Panc1 (cell line): Measurements from ENCODE around the gene SKOR1. TPM values are rescaled to one million over a fixed set of nuclear protein-coding genes. Genes with fewer than 3 reads are reported as not detected.

Source experiments
- ATAC-seq: fragments of 200-7000 bp; cut with Tn5 transposase; 2 replicates; pipeline ENCODE4 v1.9.1; 2020; ENCODE audit warnings: mild to moderate bottlenecking, moderate library complexity
- BruUV-seq: library from RNA; stranded (reverse); fragments of 400-500 nt; replicated peaks from 2 replicates; lab custom pipeline; 2021; lab: Mats Ljungman, UMichigan
- CTCF ChIA-PET: fragments of 300-600 bp; sonication (Branson Sonifier 250); formaldehyde crosslinking; loops from one replicate; lab custom pipeline; 2022; ENCODE audit warnings: antibody characterized with exemption; lab: Charles Lee
- POLR2A ChIA-PET: fragments of 300-600 bp; sonication (Branson Sonifier 250); formaldehyde crosslinking; loops from one replicate; lab custom pipeline; 2022; ENCODE audit warnings: antibody characterized with exemption; lab: Charles Lee
- DNase-seq: peaks from one replicate; pipeline ENCODE4 v3.0.0-alpha.2; 2010; ENCODE audit warnings: low read depth, low spot score
- H3K27ac ChIP-seq: 2 replicates; pipeline ENCODE4 v1.5.1; 2011; ENCODE audit warnings: mild to moderate bottlenecking, low read length, inconsistent platforms
- H3K27me3 ChIP-seq: fragments of 200-500 bp; sonication (Bioruptor generic); 2 replicates; pipeline ENCODE4 v1.6.0; 2014; ENCODE audit warnings: low read length, inconsistent platforms; ENCODE audit not compliant: control insufficient read depth, insufficient read depth
- H3K36me3 ChIP-seq: fragments of 200-500 bp; sonication (Bioruptor generic); 2 replicates; pipeline ENCODE4 v1.5.1; 2014; ENCODE audit warnings: inconsistent platforms, mild to moderate bottlenecking, low read length, moderate library complexity; ENCODE audit not compliant: control insufficient read depth, insufficient read depth
- H3K4me1 ChIP-seq: 2 replicates; pipeline ENCODE4 v1.5.1; 2011; ENCODE audit warnings: inconsistent platforms, mild to moderate bottlenecking, low read length, moderate library complexity; ENCODE audit not compliant: control insufficient read depth, insufficient read depth
- H3K4me3 ChIP-seq, 2 experiments: 2 replicates each; pipeline ENCODE4 v1.5.1; 2011 to 2012; ENCODE audit warnings: low read depth in 2 of 2, low read length in 2 of 2, mild to moderate bottlenecking in 2 of 2, inconsistent platforms in 1 of 2, moderate library complexity in 1 of 2
- H3K9me3 ChIP-seq: fragments of 200-500 bp; sonication (Bioruptor generic); 2 replicates; pipeline ENCODE4 v1.5.1; 2014; ENCODE audit warnings: low read depth, mild to moderate bottlenecking, inconsistent platforms, low read length, moderate library complexity; ENCODE audit not compliant: control insufficient read depth, insufficient read depth
- CTCF ChIP-seq: fragments of 450-650 bp; IDR thresholded peaks from 2 replicates; pipeline ENCODE4 v1.5.1; 2017; ENCODE audit warnings: mild to moderate bottlenecking
- POLR2AphosphoS5 ChIP-seq: IDR thresholded peaks from 2 replicates; pipeline ENCODE4 v1.6.1; 2012; ENCODE audit warnings: mild to moderate bottlenecking, low read depth, low read length, moderate library complexity
- REST ChIP-seq, 2 experiments: IDR thresholded peaks; 2 replicates each; pipeline ENCODE4 v1.6.1; 2011 to 2012; ENCODE audit warnings: low read depth in 2 of 2, control low read depth in 1 of 2, low read length in 1 of 2, mild to moderate bottlenecking in 1 of 2, moderate library complexity in 1 of 2; ENCODE audit not compliant: insufficient read depth in 1 of 2
- SIN3A ChIP-seq: IDR thresholded peaks from 2 replicates; pipeline ENCODE4 v1.6.1; 2012; ENCODE audit warnings: low read depth, mild to moderate bottlenecking, low read length, moderate library complexity, borderline replicate concordance; ENCODE audit not compliant: insufficient read depth
- TCF7L2 ChIP-seq: IDR thresholded peaks from 2 replicates; pipeline ENCODE4 v1.6.1; 2011; ENCODE audit warnings: mild to moderate bottlenecking, low read depth, low read length, inconsistent platforms
- in situ Hi-C: cut with HindIII; loops from 2 replicates; pipeline ENCODE4 v1.10.0; 2016; ENCODE audit warnings: low sequenced_read_pairs, low pct_unique_long_range_greater_than_20kb
- intact Hi-C: fragments of 100-400 bp; cut with micrococcal nuclease; formaldehyde crosslinking; loops from one replicate; pipeline ENCODE4 v1.10.0; 2022; ENCODE audit not compliant: unreplicated experiment
- total RNA-seq: library from RNA; stranded (reverse); gene quantifications from one replicate; pipeline ENCODE4 v1.2.1, GENCODE V29; 2021; ENCODE audit not compliant: unreplicated experiment

Gene SKOR1
- total RNA-seq, 1 experiment from 2014 or later, result 0.21 TPM

DNA sequence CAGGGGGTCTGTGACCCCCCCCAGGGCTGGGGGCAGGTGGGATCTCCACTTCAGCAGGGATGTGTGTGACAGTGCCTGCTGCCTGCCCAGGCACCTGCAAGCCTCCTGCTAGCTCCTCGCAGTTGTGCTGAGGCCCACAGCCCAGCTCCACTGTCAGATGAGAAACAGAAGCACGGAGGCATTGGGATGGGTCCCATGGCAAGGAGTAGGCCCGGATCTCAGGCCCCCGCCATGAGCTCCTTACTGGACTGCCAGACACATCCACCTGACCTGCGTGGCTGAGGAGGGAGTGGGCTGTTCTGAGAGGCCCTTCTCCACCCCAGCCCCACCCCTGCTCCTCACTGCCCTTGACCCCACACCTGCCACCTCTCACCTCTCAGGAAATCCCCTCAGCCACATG is 18.2 kb upstream of the SKOR1 start:
- ChIA-PET POLR2A (interaction anchor here (0.5 kb wide), 1 partner anchor 25 kb away, joined by 3 read pairs; no protein-coding TSS in a partner anchor), CTCF (no interaction called here)
- in situ Hi-C loops (no loop called here), intact Hi-C loops (no loop called here)
- H3K36me3 ChIP-seq, result no peaks in the 10 kb centered on the region
- no peaks in the 10 kb centered on the region for H3K9me3 ChIP-seq
- no peaks in the 10 kb centered on the region for H3K4me1 ChIP-seq
- ATAC-seq (no peak), DNase-seq (no peak)
- no peaks in the 10 kb centered on the region for H3K27me3 ChIP-seq
- BruUV-seq, result no TSS peak
- H3K27ac ChIP-seq, result no peak overlapping the region
- TF ChIP-seq SIN3A (no peak), REST (IDR thresholded peaks at IDR 0.05; ENCODE audit: insufficient read depth in 1 of 2, low read depth in 2 of 2, low read length in 1 of 2) (no peak), CTCF (no peak), POLR2AphosphoS5 (no peak), TCF7L2 (no peak)
- H3K4me3 ChIP-seq, result no peak overlapping the region

- Histone ChIP-seq H3K27ac (no peak overlapping the region), H3K27me3 (no peaks in the 10 kb centered on the region), H3K9me3 (no peaks in the 10 kb centered on the region), H3K4me1 (no peaks in the 10 kb centered on the region), H3K4me3 (no peak overlapping the region), H3K36me3 (no peaks in the 10 kb centered on the region)
- no peak for DNase-seq
- ChIA-PET CTCF (no interaction called here), POLR2A (interaction anchor here (0.5 kb wide), 1 partner anchor 26 kb away, joined by 3 read pairs; no protein-coding TSS in a partner anchor)
- no TSS peak for BruUV-seq
- no peak for ATAC-seq
- TF ChIP-seq TCF7L2 (no peak), SIN3A (no peak), REST (IDR thresholded peaks at IDR 0.05; ENCODE audit: insufficient read depth in 1 of 2, low read depth in 2 of 2, low read length in 1 of 2) (no peak), CTCF (no peak), POLR2AphosphoS5 (no peak)
- in situ Hi-C loops, result no loop called here
- intact Hi-C loops, result no loop called here
Observed at GRCh38 chr15:67807836-67808235, 17.5 kb upstream of the SKOR1 start.
